Neural cell (in vitro differentiated cells): ENCODE data around the gene SMU1. TPM values are rescaled to one million over a fixed set of nuclear protein-coding genes. Genes with fewer than 3 reads are reported as not detected.

Experiments
- H2AFZ ChIP-seq: fragments of 200-600, 300-800 bp; sonication (generic), shearing (Covaris generic); 2 replicates; pipeline ENCODE4 v1.6.0; 2014; ENCODE audit warnings: low read depth, mild to moderate bottlenecking, antibody characterized with exemption, low read length, moderate library complexity
- H3F3A ChIP-seq: fragments of 200-600 bp; shearing (Covaris generic); 2 replicates; pipeline ENCODE4 v1.6.1; 2016; ENCODE audit warnings: mild to moderate bottlenecking, moderate library complexity, mixed read lengths, antibody characterized with exemption, low read length; ENCODE audit not compliant: insufficient read depth, poor library complexity, severe bottlenecking
- H3K27ac ChIP-seq: fragments of 200-600, 300-800 bp; sonication (generic), shearing (Covaris generic); 2 replicates; pipeline ENCODE4 v1.5.1; 2014; ENCODE audit warnings: mild to moderate bottlenecking, low read length, moderate library complexity
- H3K27me3 ChIP-seq: fragments of 300-800, 200-600 bp; sonication (generic), shearing (Covaris generic); 2 replicates; pipeline ENCODE4 v1.6.0; 2014; ENCODE audit warnings: mild to moderate bottlenecking, low read depth, low read length, moderate library complexity; ENCODE audit not compliant: insufficient read depth
- H3K36me3 ChIP-seq: fragments of 300-800, 200-600 bp; sonication (generic), shearing (Covaris generic); 2 replicates; pipeline ENCODE4 v1.5.1; 2014; ENCODE audit warnings: mild to moderate bottlenecking, antibody characterized with exemption, low read length, moderate library complexity; ENCODE audit not compliant: insufficient read depth
- H3K4me2 ChIP-seq: fragments of 300-800, 200-600 bp; sonication (generic), shearing (Covaris generic); 2 replicates; pipeline ENCODE4 v1.6.0; 2014; ENCODE audit warnings: mild to moderate bottlenecking, low read length
- H3K4me3 ChIP-seq: fragments of 300-800, 200-600 bp; sonication (generic), shearing (Covaris generic); 2 replicates; pipeline ENCODE4 v1.5.1; 2014; ENCODE audit warnings: mild to moderate bottlenecking, low read length, moderate library complexity
- H3K79me2 ChIP-seq: fragments of 200-600 bp; shearing (Covaris generic); replicated peaks from 2 replicates; pipeline ENCODE4 v1.6.0; 2014; ENCODE audit warnings: mild to moderate bottlenecking, low read length, moderate library complexity; ENCODE audit not compliant: insufficient read depth
- H3K9ac ChIP-seq: fragments of 300-800, 200-600 bp; sonication (generic), shearing (Covaris generic); 2 replicates; pipeline ENCODE4 v1.6.1; 2016; ENCODE audit warnings: mild to moderate bottlenecking, low read length, mixed read lengths
- H3K9me2 ChIP-seq: fragments of 200-600 bp; shearing (Covaris generic); 2 replicates; pipeline ENCODE4 v1.6.1; 2016; ENCODE audit warnings: mild to moderate bottlenecking, low read length, mixed read lengths; ENCODE audit not compliant: insufficient read depth
- H3K9me3 ChIP-seq: fragments of 200-600, 300-800 bp; sonication (generic), shearing (Covaris generic); 2 replicates; pipeline ENCODE4 v1.6.1; 2016; ENCODE audit warnings: mild to moderate bottlenecking, mixed run types, low read length, moderate library complexity, mixed read lengths
- H4K20me1 ChIP-seq: fragments of 200-600 bp; shearing (Covaris generic); 2 replicates; pipeline ENCODE4 v1.6.1; 2016; ENCODE audit warnings: mild to moderate bottlenecking, mixed run types; ENCODE audit not compliant: insufficient read depth
- EP300 ChIP-seq: fragments of 450-650 bp; conservative IDR thresholded peaks from 2 replicates; pipeline ENCODE4 v1.6.1; 2014; ENCODE audit warnings: antibody characterized with exemption, mild to moderate bottlenecking, moderate library complexity; ENCODE audit not compliant: poor library complexity, severe bottlenecking
- EZH2 ChIP-seq: fragments of 200-600, 300-800 bp; shearing (Covaris generic), sonication (generic); IDR thresholded peaks from 2 replicates; pipeline ENCODE4 v1.6.1; 2014; ENCODE audit warnings: antibody characterized with exemption, low read length, borderline replicate concordance, mild to moderate bottlenecking; ENCODE audit not compliant: insufficient read depth, poor library complexity, severe bottlenecking
- MXI1 ChIP-seq: fragments of 450-650 bp; conservative IDR thresholded peaks from 2 replicates; pipeline ENCODE4 v1.6.1; 2014; ENCODE audit warnings: antibody characterized with exemption, mild to moderate bottlenecking; ENCODE audit not compliant: poor library complexity, severe bottlenecking
- POLR2AphosphoS5 ChIP-seq: IDR thresholded peaks from 2 replicates; pipeline ENCODE4 v1.6.1; 2012
- RAD21 ChIP-seq: fragments of 450-650 bp; conservative IDR thresholded peaks from 2 replicates; pipeline ENCODE4 v1.6.1; 2014; ENCODE audit warnings: antibody characterized with exemption, mild to moderate bottlenecking, moderate library complexity
- REST ChIP-seq: IDR thresholded peaks from 2 replicates; pipeline ENCODE4 v1.6.1; 2012; ENCODE audit warnings: borderline replicate concordance
- SMC3 ChIP-seq: fragments of 450-650 bp; conservative IDR thresholded peaks from 2 replicates; pipeline ENCODE4 v1.6.1; 2014; ENCODE audit warnings: antibody characterized with exemption, mild to moderate bottlenecking, moderate library complexity; ENCODE audit not compliant: poor library complexity
- TAF1 ChIP-seq: IDR thresholded peaks from 2 replicates; pipeline ENCODE4 v1.6.1; 2012; ENCODE audit warnings: low read depth
- polyA plus RNA-seq: library from polyadenylated mRNA; depleted of rRNA; stranded (reverse); fragments of >200 nt; gene quantifications from 2 replicates; pipeline ENCODE4 v1.2.3, GENCODE V29; 2014
- TF ChIP-seq, protein P1 (sequence below): fragments of 450-650 bp; IDR thresholded peaks from 2 replicates; pipeline ENCODE4 v1.5.1; 2014; ENCODE audit warnings: antibody characterized with exemption, mild to moderate bottlenecking, moderate library complexity; ENCODE audit not compliant: poor library complexity, severe bottlenecking

Gene SMU1
- polyA plus RNA-seq, 1 donor from 2014 or later: 27.4 TPM

GRCh38 chr9:33103501-33104281, 27.2 kb upstream of the SMU1 start:
- Histone ChIP-seq H3K4me3 (no peak overlapping the region), H3K9ac (no peak overlapping the region), H3K9me2 (no peaks in the 10 kb centered on the region), H3K9me3 (no peaks in the 10 kb centered on the region), H3F3A (no peaks in the 10 kb centered on the region), H3K79me2 (no peaks in the 10 kb centered on the region), H3K36me3 (no peaks in the 10 kb centered on the region), H4K20me1 (no peaks in the 10 kb centered on the region), H3K27ac (no peak overlapping the region), H3K27me3 (no peaks in the 10 kb centered on the region), H3K4me2 (no peak overlapping the region), H2AFZ (no peak overlapping the region)
- TF ChIP-seq EP300 (no peak), SMC3 (no peak), RAD21 (no peak), POLR2AphosphoS5 (no peak), REST (no peak), EZH2 (no peak), TAF1 (no peak), MXI1 (no peak)
- TF ChIP-seq, protein P1, sequence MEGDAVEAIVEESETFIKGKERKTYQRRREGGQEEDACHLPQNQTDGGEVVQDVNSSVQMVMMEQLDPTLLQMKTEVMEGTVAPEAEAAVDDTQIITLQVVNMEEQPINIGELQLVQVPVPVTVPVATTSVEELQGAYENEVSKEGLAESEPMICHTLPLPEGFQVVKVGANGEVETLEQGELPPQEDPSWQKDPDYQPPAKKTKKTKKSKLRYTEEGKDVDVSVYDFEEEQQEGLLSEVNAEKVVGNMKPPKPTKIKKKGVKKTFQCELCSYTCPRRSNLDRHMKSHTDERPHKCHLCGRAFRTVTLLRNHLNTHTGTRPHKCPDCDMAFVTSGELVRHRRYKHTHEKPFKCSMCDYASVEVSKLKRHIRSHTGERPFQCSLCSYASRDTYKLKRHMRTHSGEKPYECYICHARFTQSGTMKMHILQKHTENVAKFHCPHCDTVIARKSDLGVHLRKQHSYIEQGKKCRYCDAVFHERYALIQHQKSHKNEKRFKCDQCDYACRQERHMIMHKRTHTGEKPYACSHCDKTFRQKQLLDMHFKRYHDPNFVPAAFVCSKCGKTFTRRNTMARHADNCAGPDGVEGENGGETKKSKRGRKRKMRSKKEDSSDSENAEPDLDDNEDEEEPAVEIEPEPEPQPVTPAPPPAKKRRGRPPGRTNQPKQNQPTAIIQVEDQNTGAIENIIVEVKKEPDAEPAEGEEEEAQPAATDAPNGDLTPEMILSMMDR: no peak

DNA sequence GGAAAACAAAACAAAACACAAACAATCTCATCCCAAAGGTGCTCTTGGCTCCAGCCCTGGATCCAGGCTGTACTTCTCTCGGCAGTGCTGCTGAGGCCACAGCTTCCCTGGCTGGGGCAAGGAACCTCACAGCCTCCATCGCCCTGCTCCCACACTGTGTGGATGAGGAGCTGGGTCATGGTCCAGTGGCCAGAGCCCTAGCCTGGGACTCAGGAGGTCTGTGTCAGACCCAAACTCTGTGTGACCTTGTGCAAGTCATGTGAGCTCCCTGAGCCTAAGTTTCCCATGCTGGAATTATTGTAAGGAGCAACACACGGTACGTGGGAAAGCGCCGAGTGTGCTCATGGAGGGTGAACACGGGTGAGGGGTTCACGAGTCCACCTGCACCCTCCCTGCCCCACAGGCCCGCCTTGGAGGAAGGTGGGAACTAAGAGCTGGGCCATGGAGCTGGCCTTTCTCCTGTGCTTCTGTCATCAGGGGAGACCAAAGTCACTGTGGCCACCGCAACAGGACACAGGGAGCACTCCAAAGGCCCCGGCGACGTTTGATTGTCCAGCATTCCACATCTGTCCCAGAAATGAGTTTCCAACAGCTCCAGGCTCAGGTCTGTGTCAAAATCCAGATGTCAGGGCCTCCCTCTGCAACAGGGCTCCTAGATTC, 26.2 kb upstream of the SMU1 start:
- Histone ChIP-seq H3K4me3 (no peak overlapping the region), H2AFZ (no peak overlapping the region), H3K27ac (no peak overlapping the region), H4K20me1 (no peaks in the 10 kb centered on the region), H3K36me3 (no peaks in the 10 kb centered on the region), H3K79me2 (no peaks in the 10 kb centered on the region), H3K9ac (no peak overlapping the region), H3K4me2 (no peak overlapping the region), H3K27me3 (no peaks in the 10 kb centered on the region), H3K9me2 (no peaks in the 10 kb centered on the region), H3K9me3 (no peaks in the 10 kb centered on the region), H3F3A (no peaks in the 10 kb centered on the region)
- TF ChIP-seq, protein P1: no peak
- no peak for TF ChIP-seq REST
- TF ChIP-seq SMC3: no peak
- TF ChIP-seq MXI1: no peak
- TF ChIP-seq EP300: no peak
- no peak for TF ChIP-seq TAF1
- TF ChIP-seq EZH2: no peak
- no peak for TF ChIP-seq RAD21
- no peak for TF ChIP-seq POLR2AphosphoS5
